ENCODE data around the gene ULBP1.

Gene ULBP1

GRCh38 chr6:150005761-150006651 is 42.3 kb downstream of the ULBP1 start:
- Histone ChIP-seq H2BK5ac (ENCODE audit: low read length) (peak overlapping the region; percentile 75), H3K9ac (ENCODE audit: low read depth, low read length, poor library complexity) (no peak overlapping the region), H4K8ac (ENCODE audit: low read depth, low read length) (peak overlapping the region; percentile 17), H3K4me1 (ENCODE audit: control insufficient read depth in 2 of 2, insufficient read depth in 1 of 2, low read depth in 1 of 2, low read length in 2 of 2) (peaks cover 6 to 7% of the 10 kb centered on the region in 2 donors), H3K27ac (replicated peaks; ENCODE audit: low read length) (no peak overlapping the region), H3K36me3 (replicated peaks in 1 of 2; ENCODE audit: control insufficient read depth in 2 of 2, insufficient read depth in 2 of 2, low read length in 2 of 2) (peaks cover 2% of the 10 kb centered on the region in 2 donors), H3K4ac (ENCODE audit: low read length) (peak overlapping the region; percentile 89), H3K23ac (ENCODE audit: low read depth, low read length, poor library complexity) (no peak overlapping the region), H2AK5ac (ENCODE audit: low read depth, low read length) (peak overlapping the region; percentile 92), H3K18ac (ENCODE audit: low read length) (peak overlapping the region; percentile 88), H2BK12ac (ENCODE audit: low read length) (peak overlapping the region; percentile 30), H3K27me3 (ENCODE audit: control insufficient read depth in 3 of 3, insufficient read depth in 3 of 3, low read depth in 1 of 3, low read length in 3 of 3) (peaks cover 0 to 38% (median 37%) of the 10 kb centered on the region in 3 experiments), H4K91ac (ENCODE audit: low read depth, low read length, poor library complexity) (no peak overlapping the region), H3K4me2 (ENCODE audit: insufficient read depth, low read length, poor library complexity, severe bottlenecking) (peak overlapping the region; percentile 65), H2BK120ac (ENCODE audit: low read depth, low read length) (no peak overlapping the region), H3K9me3 (replicated peaks in 1 of 2; ENCODE audit: control insufficient read depth in 2 of 2, insufficient read depth in 1 of 2, low read depth in 1 of 2, low read length in 2 of 2) (peaks cover 0 to 4% of the 10 kb centered on the region in 2 donors), H3K4me3 (ENCODE audit: low read length in 2 of 2) (peak overlapping the region in 1 of 2 donors; percentile 96), H3K79me1 (ENCODE audit: low read depth, low read length) (no peaks in the 10 kb centered on the region), H2BK15ac (ENCODE audit: low read length) (peak overlapping the region; percentile 93), H2AFZ (ENCODE audit: low read length) (peak overlapping the region; percentile 100), H3K14ac (ENCODE audit: low read length) (no peak overlapping the region)
- no peak for DNase-seq (ENCODE audit: low spot score)
- WGBS, 2 donors (ENCODE audit: extremely low coverage in 2 of 2, insufficient read length in 2 of 2, insufficient replicate concordance in 1 of 2), result no CpG with 5 or more reads among the region's 14 CpGs

- H3K27me3 ChIP-seq (ENCODE audit: control insufficient read depth in 3 of 3, insufficient read depth in 3 of 3, low read depth in 1 of 3, low read length in 3 of 3), result peaks cover under 1 to 48% (median 39%) of the 10 kb centered on the region in 3 experiments
- DNase-seq (ENCODE audit: low spot score), result no peak
- no CpG with 5 or more reads among the region's 7 CpGs for WGBS, 2 donors (ENCODE audit: extremely low coverage in 2 of 2, insufficient read length in 2 of 2, insufficient replicate concordance in 1 of 2)
Observed at GRCh38 chr6:150006961-150007464, 43.3 kb downstream of the ULBP1 start.

GRCh38 chr6:150008588-150008987 is 44.8 kb downstream of the ULBP1 start:
- WGBS, 2 donors (ENCODE audit: extremely low coverage in 2 of 2, insufficient read length in 2 of 2, insufficient replicate concordance in 1 of 2), result no CpG with 5 or more reads among the region's 9 CpGs
- H3K4ac ChIP-seq (ENCODE audit: low read length), result no peak overlapping the region
- DNase-seq (ENCODE audit: low spot score), result no peak
- H3K27me3 ChIP-seq (ENCODE audit: control insufficient read depth in 3 of 3, insufficient read depth in 3 of 3, low read depth in 1 of 3, low read length in 3 of 3), result peaks cover 3 to 63% (median 49%) of the 10 kb centered on the region in 3 experiments
- H2BK120ac ChIP-seq (ENCODE audit: low read depth, low read length), result no peak overlapping the region
- no peak overlapping the region for H3K4me2 ChIP-seq (ENCODE audit: insufficient read depth, low read length, poor library complexity, severe bottlenecking)
- H3K4me3 ChIP-seq (ENCODE audit: low read length in 2 of 2), result no peak overlapping the region
- H3K14ac ChIP-seq (ENCODE audit: low read length), result no peak overlapping the region
- no peak overlapping the region for H2BK12ac ChIP-seq (ENCODE audit: low read length)
- no peak overlapping the region for H3K27ac ChIP-seq (replicated peaks; ENCODE audit: low read length)
- no peaks in the 10 kb centered on the region for H3K9me3 ChIP-seq (replicated peaks in 1 of 2; ENCODE audit: control insufficient read depth in 2 of 2, insufficient read depth in 1 of 2, low read depth in 1 of 2, low read length in 2 of 2)
- peaks cover 7 to 9% of the 10 kb centered on the region in 2 donors for H3K4me1 ChIP-seq (ENCODE audit: control insufficient read depth in 2 of 2, insufficient read depth in 1 of 2, low read depth in 1 of 2, low read length in 2 of 2)
- H3K79me1 ChIP-seq (ENCODE audit: low read depth, low read length), result no peaks in the 10 kb centered on the region
- no peaks in the 10 kb centered on the region for H3K36me3 ChIP-seq (replicated peaks in 1 of 2; ENCODE audit: control insufficient read depth in 2 of 2, insufficient read depth in 2 of 2, low read length in 2 of 2)
- H3K9ac ChIP-seq (ENCODE audit: low read depth, low read length, poor library complexity), result no peak overlapping the region
- no peak overlapping the region for H3K23ac ChIP-seq (ENCODE audit: low read depth, low read length, poor library complexity)
- no peak overlapping the region for H2AFZ ChIP-seq (ENCODE audit: low read length)
- H3K18ac ChIP-seq (ENCODE audit: low read length), result no peak overlapping the region
- no peak overlapping the region for H2AK5ac ChIP-seq (ENCODE audit: low read depth, low read length)
- no peak overlapping the region for H4K91ac ChIP-seq (ENCODE audit: low read depth, low read length, poor library complexity)
- H4K8ac ChIP-seq (ENCODE audit: low read depth, low read length), result no peak overlapping the region
- no peak overlapping the region for H2BK5ac ChIP-seq (ENCODE audit: low read length)
- H2BK15ac ChIP-seq (ENCODE audit: low read length), result no peak overlapping the region

More at GRCh38 chr6:150006961-150007464, 43.3 kb downstream of the ULBP1 start:
- Histone ChIP-seq H2BK5ac (ENCODE audit: low read length) (no peak overlapping the region), H2AFZ (ENCODE audit: low read length) (no peak overlapping the region), H3K9ac (ENCODE audit: low read depth, low read length, poor library complexity) (no peak overlapping the region), H3K79me1 (ENCODE audit: low read depth, low read length) (no peaks in the 10 kb centered on the region), H3K4me3 (ENCODE audit: low read length in 2 of 2) (no peak overlapping the region), H3K4ac (ENCODE audit: low read length) (no peak overlapping the region), H3K27ac (replicated peaks; ENCODE audit: low read length) (no peak overlapping the region), H3K23ac (ENCODE audit: low read depth, low read length, poor library complexity) (no peak overlapping the region), H4K91ac (ENCODE audit: low read depth, low read length, poor library complexity) (no peak overlapping the region), H2BK120ac (ENCODE audit: low read depth, low read length) (no peak overlapping the region), H4K8ac (ENCODE audit: low read depth, low read length) (no peak overlapping the region), H3K4me2 (ENCODE audit: insufficient read depth, low read length, poor library complexity, severe bottlenecking) (no peak overlapping the region), H2BK12ac (ENCODE audit: low read length) (no peak overlapping the region), H3K36me3 (replicated peaks in 1 of 2; ENCODE audit: control insufficient read depth in 2 of 2, insufficient read depth in 2 of 2, low read length in 2 of 2) (peaks cover 0 to 2% of the 10 kb centered on the region in 2 donors), H3K9me3 (replicated peaks in 1 of 2; ENCODE audit: control insufficient read depth in 2 of 2, insufficient read depth in 1 of 2, low read depth in 1 of 2, low read length in 2 of 2) (peaks cover 0 to 4% of the 10 kb centered on the region in 2 donors), H2AK5ac (ENCODE audit: low read depth, low read length) (no peak overlapping the region), H3K14ac (ENCODE audit: low read length) (no peak overlapping the region), H3K4me1 (ENCODE audit: control insufficient read depth in 2 of 2, insufficient read depth in 1 of 2, low read depth in 1 of 2, low read length in 2 of 2) (peaks cover 6 to 7% of the 10 kb centered on the region in 2 donors), H3K18ac (ENCODE audit: low read length) (no peak overlapping the region), H2BK15ac (ENCODE audit: low read length) (no peak overlapping the region)

All from neuronal stem cell (in vitro differentiated cells).